A549 (cell line): ENCODE results near the gene OLFM1. TPM values are rescaled to one million over a fixed set of nuclear protein-coding genes. Genes with fewer than 3 reads are reported as not detected.

Source experiments
- ATAC-seq, 2 experiments: fragments of 200-7000 bp in 1 of 2; fragments of >200 bp in 1 of 2; cut with Nextera tagmentation in 1 of 2; cut with Tn5 transposase in 1 of 2; 3 replicates each; pipeline versions ENCODE4 v1.8.0 to v1.9.1; 2018 to 2020; ENCODE audit warnings: mild to moderate bottlenecking in 1 of 2, moderate library complexity in 1 of 2
- CTCF ChIA-PET: fragments of 300-600 bp; sonication (Branson Sonifier 250); formaldehyde crosslinking; extraction: SDS; loops from one replicate; lab custom pipeline; 2021; ENCODE audit warnings: antibody characterized with exemption, inconsistent platforms; lab: Yijun Ruan, JAX
- POLR2A ChIA-PET: fragments of 350-600 bp; formaldehyde crosslinking; extraction: SDS; loops from one replicate; lab custom pipeline; 2021; ENCODE audit warnings: antibody characterized with exemption, inconsistent platforms; lab: Yijun Ruan, JAX
- DNase-seq, 2 experiments: peaks; one replicate each; pipeline versions ENCODE4 v3.0.0 to v3.0.0-alpha.2; 2011 to 2016; ENCODE audit warnings: low read depth in 1 of 2, low spot score in 1 of 2
- FAIRE-seq: peaks from 2 replicates; lab custom pipeline; 2011; peaks lifted over from hg19 to GRCh38; lab: Jason Lieb, UNC
- H3K27ac ChIP-seq, 2 experiments: fragments of >200 bp; sonication (Bioruptor Twin); formaldehyde crosslinking; 3 replicates each; pipeline ENCODE4 v1.5.1; 2016 to 2017
- H3K4me1 ChIP-seq: fragments of >200 bp; sonication (Bioruptor Twin); formaldehyde crosslinking; 3 replicates; pipeline ENCODE4 v1.6.1; 2016
- H3K4me2 ChIP-seq: fragments of >200 bp; sonication (Bioruptor Twin); formaldehyde crosslinking; 3 replicates; pipeline ENCODE4 v1.6.1; 2016
- H3K4me3 ChIP-seq: fragments of >200 bp; sonication (Bioruptor Twin); formaldehyde crosslinking; 3 replicates; pipeline ENCODE4 v1.5.1; 2016
- H3K9me3 ChIP-seq: fragments of >200 bp; sonication (Bioruptor Twin); formaldehyde crosslinking; 3 replicates; pipeline ENCODE4 v1.6.1; 2016
- BHLHE40 ChIP-seq: IDR thresholded peaks from 2 replicates; pipeline ENCODE4 v1.6.1; 2012; ENCODE audit warnings: low read depth, low read length, inconsistent platforms
- CBX8 ChIP-seq: fragments of 200-600 bp; sonication (generic); IDR thresholded peaks from 2 replicates; pipeline ENCODE4 v1.6.1; 2016
- CEBPB ChIP-seq, 2 experiments: fragments of >200 bp in 1 of 2; sonication (Bioruptor Twin) in 1 of 2; formaldehyde crosslinking in 1 of 2; IDR thresholded peaks; 2 replicates each; pipeline ENCODE4 v1.6.1; 2012 to 2016
- CHD4 ChIP-seq: fragments of 200-600 bp; sonication (generic); IDR thresholded peaks from 2 replicates; pipeline ENCODE4 v1.6.1; 2016; ENCODE audit warnings: antibody characterized with exemption, mild to moderate bottlenecking, borderline replicate concordance
- EHF ChIP-seq: fragments of 250-450 bp; sonication (Bioruptor Pico); IDR thresholded peaks from 2 replicates; pipeline ENCODE4 v1.5.0; 2020; ENCODE audit warnings: mild to moderate bottlenecking
- ESRRA ChIP-seq: fragments of 150-350 bp; IDR thresholded peaks from 2 replicates; pipeline ENCODE4 v1.6.1; 2014; ENCODE audit warnings: mild to moderate bottlenecking, low read length, borderline replicate concordance
- FOSB ChIP-seq: fragments of 250-450 bp; sonication (Bioruptor Pico); IDR thresholded peaks from 2 replicates; pipeline ENCODE4 v1.5.0; 2020; ENCODE audit warnings: mild to moderate bottlenecking, moderate library complexity
- FOXS1 ChIP-seq: fragments of 250-450 bp; sonication (Bioruptor Pico); IDR thresholded peaks from 2 replicates; pipeline ENCODE4 v1.5.0; 2020; ENCODE audit warnings: mild to moderate bottlenecking, moderate library complexity
- GATA3 ChIP-seq: IDR thresholded peaks from 2 replicates; pipeline ENCODE4 v1.6.1; 2012; ENCODE audit warnings: borderline replicate concordance
- HOXB5 ChIP-seq: fragments of 250-450 bp; sonication (Bioruptor Pico); IDR thresholded peaks from 2 replicates; pipeline ENCODE4 v1.5.0; 2020; ENCODE audit warnings: mild to moderate bottlenecking, moderate library complexity
- JUNB ChIP-seq: fragments of >200 bp; sonication (Bioruptor Twin); formaldehyde crosslinking; IDR thresholded peaks from 2 replicates; pipeline ENCODE4 v1.6.1; 2016
- KDM1A ChIP-seq: fragments of 200-600 bp; sonication (generic); IDR thresholded peaks from 2 replicates; pipeline ENCODE4 v1.6.1; 2016; ENCODE audit warnings: low read depth, mild to moderate bottlenecking
- KDM5A ChIP-seq: fragments of 200-600 bp; sonication (generic); IDR thresholded peaks from 2 replicates; pipeline ENCODE4 v1.6.1; 2016; ENCODE audit warnings: antibody characterized with exemption, mild to moderate bottlenecking
- MAZ ChIP-seq: fragments of 150-350 bp; IDR thresholded peaks from 2 replicates; pipeline ENCODE4 v1.6.1; 2014; ENCODE audit warnings: antibody characterized with exemption, low read depth, low read length, borderline replicate concordance
- MYC ChIP-seq: IDR thresholded peaks from 2 replicates; pipeline ENCODE4 v1.6.1; 2012; ENCODE audit warnings: mild to moderate bottlenecking, inconsistent platforms, low read length, improper control_type of control experiment, borderline replicate concordance
- NFE2L2 ChIP-seq: fragments of 150-350 bp; conservative IDR thresholded peaks from 2 replicates; pipeline ENCODE4 v1.6.1; 2014; ENCODE audit warnings: low read length
- NR3C1 ChIP-seq: fragments of >200 bp; sonication (Bioruptor Twin); formaldehyde crosslinking; IDR thresholded peaks from 3 replicates; pipeline ENCODE4 v1.6.1; 2017
- PHF8 ChIP-seq: fragments of 200-600 bp; sonication (generic); IDR thresholded peaks from 2 replicates; pipeline ENCODE4 v1.6.1; 2016; ENCODE audit warnings: low read depth, mild to moderate bottlenecking, antibody characterized with exemption, moderate library complexity, borderline replicate concordance
- POLR2A ChIP-seq: IDR thresholded peaks from 2 replicates; pipeline ENCODE4 v1.6.1; 2012; ENCODE audit warnings: mild to moderate bottlenecking, low read length
- POLR2AphosphoS2 ChIP-seq: conservative IDR thresholded peaks from 2 replicates; pipeline ENCODE4 v1.6.1; 2012; ENCODE audit warnings: low read length, improper control_type of control experiment, inconsistent platforms
- RAD21 ChIP-seq, 2 experiments: fragments of >200 bp in 1 of 2; sonication (Bioruptor Twin) in 1 of 2; formaldehyde crosslinking in 1 of 2; IDR thresholded peaks in 1 of 2; conservative IDR thresholded peaks in 1 of 2; 2 replicates in 1 of 2; 3 replicates in 1 of 2; pipeline ENCODE4 v1.6.1; 2012 to 2018; ENCODE audit warnings: inconsistent platforms in 1 of 2
- RFX5 ChIP-seq: fragments of 450-650 bp; IDR thresholded peaks from 2 replicates; pipeline ENCODE4 v1.7.1; 2014; ENCODE audit warnings: antibody characterized with exemption, mild to moderate bottlenecking, moderate library complexity
- SREBF2 ChIP-seq: fragments of 450-650 bp; IDR thresholded peaks from 2 replicates; pipeline ENCODE4 v1.6.1; 2014; ENCODE audit warnings: mild to moderate bottlenecking, moderate library complexity
- ZFP36 ChIP-seq: fragments of 450-650 bp; IDR thresholded peaks from 2 replicates; pipeline ENCODE4 v1.6.1; 2014; ENCODE audit warnings: borderline replicate concordance; ENCODE audit not compliant: partially characterized antibody
- ZNF302 ChIP-seq: fragments of 250-450 bp; sonication (Bioruptor Pico); IDR thresholded peaks from 2 replicates; pipeline ENCODE4 v1.9.0; 2021; ENCODE audit warnings: inconsistent platforms, mild to moderate bottlenecking, moderate library complexity
- ZSCAN20 ChIP-seq: fragments of 250-450 bp; sonication (Bioruptor Pico); IDR thresholded peaks from 2 replicates; pipeline ENCODE4 v1.8.0; 2022; ENCODE audit warnings: mild to moderate bottlenecking, moderate library complexity
- WGBS: methylation state at CpG from one replicate; pipeline ENCODE4 v1.1.6; 2017; ENCODE audit errors: missing lambda C conversion rate; 5-methylcytosine and 5-hydroxymethylcytosine counted together
- polyA plus RNA-seq, 4 experiments: library from polyadenylated mRNA; depleted of rRNA in 3 of 4; stranded (reverse); fragments of >200 nt; fragmentation: RNase III in 1 of 4; extraction: RNeasy Plus Mini Kit Qiagen cat#74134 plus additional on column Dnase treatment in 1 of 4; gene quantifications; 2 replicates in 3 of 4; 3 replicates in 1 of 4; pipeline ENCODE4 v1.2.3, GENCODE V29; 2011 to 2017
- TF ChIP-seq, protein P1 (sequence below): IDR thresholded peaks from 2 replicates; pipeline ENCODE4 v1.6.1; 2012
- TF ChIP-seq, protein P2 (sequence below): fragments of >200 bp; sonication (Bioruptor Twin); formaldehyde crosslinking; IDR thresholded peaks from 2 replicates; pipeline ENCODE4 v1.6.1; 2016
- TF ChIP-seq, protein P3 (sequence below): fragments of >200 bp; sonication (Bioruptor Twin); formaldehyde crosslinking; IDR thresholded peaks from 3 replicates; pipeline ENCODE4 v1.5.1; 2016
- TF ChIP-seq, protein P4 (sequence below): fragments of 450-650 bp; IDR thresholded peaks from 2 replicates; pipeline ENCODE4 v1.6.1; 2014; ENCODE audit warnings: antibody characterized with exemption

OLFM1 gene
- polyA plus RNA-seq, 2 of the 4 experiments (the other 2 are of a cell fraction), result 2.7 to 10.5 TPM

DNA sequence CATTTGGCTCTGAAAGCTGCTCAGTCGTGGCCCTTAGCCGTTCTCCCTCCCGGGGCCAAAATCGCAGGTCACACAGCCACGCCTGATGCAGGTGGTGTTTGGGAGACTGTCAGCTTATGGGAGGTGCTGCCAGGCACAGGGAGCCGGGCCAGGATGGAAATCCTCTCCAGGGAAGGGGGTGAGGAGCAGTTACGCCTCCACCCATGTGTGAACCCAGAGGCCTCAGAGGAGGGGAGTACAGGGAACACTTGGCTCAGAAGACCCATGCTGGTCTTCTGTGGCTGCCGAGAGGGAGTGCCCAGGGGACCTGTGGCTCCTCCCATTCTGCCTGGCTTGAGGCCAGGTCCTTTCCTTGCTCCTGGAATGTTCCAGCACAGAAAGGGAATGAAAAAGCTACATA lies 3.6 kb upstream of the OLFM1 start:
- no peak for DNase-seq
- H3K4me2 ChIP-seq, result no peak overlapping the region
- ChIA-PET POLR2A (no interaction called here), CTCF (interaction anchor here (0.9 to 18.8 kb wide), 7 partner anchors 168 to 634 kb away, joined by 3 to 414 read pairs (median 4); no protein-coding TSS in a partner anchor)
- ATAC-seq, result no peak
- TF ChIP-seq KDM5A (no peak), ZFP36 (no peak), FOXS1 (no peak), ZSCAN20 (no peak), FOSB (CRISPR knock-in tag) (no peak), PHF8 (no peak), SREBF2 (no peak), CEBPB (IDR thresholded peaks at IDR 0.05) (no peak), RFX5 (no peak), MAZ (no peak), ESRRA (no peak), POLR2A (no peak), JUNB (no peak), GATA3 (no peak)
- TF ChIP-seq, protein P1, sequence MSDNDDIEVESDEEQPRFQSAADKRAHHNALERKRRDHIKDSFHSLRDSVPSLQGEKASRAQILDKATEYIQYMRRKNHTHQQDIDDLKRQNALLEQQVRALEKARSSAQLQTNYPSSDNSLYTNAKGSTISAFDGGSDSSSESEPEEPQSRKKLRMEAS, result no peak
- TF ChIP-seq, protein P2, sequence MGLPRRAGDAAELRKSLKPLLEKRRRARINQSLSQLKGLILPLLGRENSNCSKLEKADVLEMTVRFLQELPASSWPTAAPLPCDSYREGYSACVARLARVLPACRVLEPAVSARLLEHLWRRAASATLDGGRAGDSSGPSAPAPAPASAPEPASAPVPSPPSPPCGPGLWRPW, result no peak
- FAIRE-seq, result no peak
- H3K27ac ChIP-seq, result no peak overlapping the region
- peaks cover 5% of the 10 kb centered on the region; the same call in 2 of the 3 replicates for H3K4me1 ChIP-seq
- no peaks in the 10 kb centered on the region for H3K9me3 ChIP-seq
- H3K4me3 ChIP-seq, result no peak overlapping the region
- 16% methylated on average over 5 of the region's 8 CpGs for WGBS

DNA sequence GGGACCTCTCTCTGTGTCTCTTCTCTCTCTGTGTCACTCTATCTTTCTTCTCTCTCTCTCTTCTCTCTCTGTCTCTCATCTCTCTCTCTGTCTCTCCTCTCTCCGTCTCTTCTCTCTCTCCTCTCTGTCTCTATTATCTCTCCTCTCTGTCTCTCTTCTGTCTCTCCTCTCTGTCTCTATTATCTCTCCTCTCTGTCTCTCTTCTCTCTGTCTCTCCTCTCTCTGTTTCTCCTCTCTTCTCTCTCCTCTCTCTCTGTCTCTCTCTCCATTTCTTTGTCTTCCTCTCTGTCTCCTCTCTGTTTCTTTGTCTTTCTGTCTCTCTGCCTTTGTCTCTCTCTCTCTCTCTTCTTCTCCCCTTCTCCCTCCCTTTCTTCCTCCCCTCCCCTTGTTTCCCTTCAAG lies 3.2 kb upstream of the OLFM1 start:
- no peak overlapping the region for H3K4me3 ChIP-seq
- no peaks in the 10 kb centered on the region for H3K9me3 ChIP-seq
- POLR2A ChIA-PET, result no interaction called here
- CTCF ChIA-PET, result interaction anchor here (0.9 to 18.8 kb wide), 6 partner anchors 73 to 635 kb away, joined by 3 to 414 read pairs (median 22); no protein-coding TSS in a partner anchor
- H3K4me2 ChIP-seq, result no peak overlapping the region
- TF ChIP-seq FOXS1 (no peak), NFE2L2 (no peak), KDM1A (no peak), MYC (no peak), EHF (CRISPR knock-in tag) (no peak), GATA3 (no peak), CBX8 (no peak), SREBF2 (no peak), RFX5 (no peak), RAD21 (conservative IDR thresholded peaks at IDR 0.05 in 1 of 2, IDR thresholded peaks at IDR 0.05 in 1 of 2) (no peak), NR3C1 (no peak), POLR2AphosphoS2 (no peak), HOXB5 (CRISPR knock-in tag) (no peak), ZNF302 (CRISPR knock-in tag) (no peak), CHD4 (no peak), POLR2A (no peak), BHLHE40 (no peak)
- TF ChIP-seq, protein P2, result no peak
- TF ChIP-seq, protein P3, sequence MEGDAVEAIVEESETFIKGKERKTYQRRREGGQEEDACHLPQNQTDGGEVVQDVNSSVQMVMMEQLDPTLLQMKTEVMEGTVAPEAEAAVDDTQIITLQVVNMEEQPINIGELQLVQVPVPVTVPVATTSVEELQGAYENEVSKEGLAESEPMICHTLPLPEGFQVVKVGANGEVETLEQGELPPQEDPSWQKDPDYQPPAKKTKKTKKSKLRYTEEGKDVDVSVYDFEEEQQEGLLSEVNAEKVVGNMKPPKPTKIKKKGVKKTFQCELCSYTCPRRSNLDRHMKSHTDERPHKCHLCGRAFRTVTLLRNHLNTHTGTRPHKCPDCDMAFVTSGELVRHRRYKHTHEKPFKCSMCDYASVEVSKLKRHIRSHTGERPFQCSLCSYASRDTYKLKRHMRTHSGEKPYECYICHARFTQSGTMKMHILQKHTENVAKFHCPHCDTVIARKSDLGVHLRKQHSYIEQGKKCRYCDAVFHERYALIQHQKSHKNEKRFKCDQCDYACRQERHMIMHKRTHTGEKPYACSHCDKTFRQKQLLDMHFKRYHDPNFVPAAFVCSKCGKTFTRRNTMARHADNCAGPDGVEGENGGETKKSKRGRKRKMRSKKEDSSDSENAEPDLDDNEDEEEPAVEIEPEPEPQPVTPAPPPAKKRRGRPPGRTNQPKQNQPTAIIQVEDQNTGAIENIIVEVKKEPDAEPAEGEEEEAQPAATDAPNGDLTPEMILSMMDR, result no peak
- TF ChIP-seq, protein P4, sequence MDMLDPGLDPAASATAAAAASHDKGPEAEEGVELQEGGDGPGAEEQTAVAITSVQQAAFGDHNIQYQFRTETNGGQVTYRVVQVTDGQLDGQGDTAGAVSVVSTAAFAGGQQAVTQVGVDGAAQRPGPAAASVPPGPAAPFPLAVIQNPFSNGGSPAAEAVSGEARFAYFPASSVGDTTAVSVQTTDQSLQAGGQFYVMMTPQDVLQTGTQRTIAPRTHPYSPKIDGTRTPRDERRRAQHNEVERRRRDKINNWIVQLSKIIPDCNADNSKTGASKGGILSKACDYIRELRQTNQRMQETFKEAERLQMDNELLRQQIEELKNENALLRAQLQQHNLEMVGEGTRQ, result no peak
- no peak for DNase-seq
- no peak overlapping the region for H3K27ac ChIP-seq
- WGBS, result 11% methylated on average over 1 of the region's 1 CpG
- H3K4me1 ChIP-seq, result peaks cover 5% of the 10 kb centered on the region; the same call in 2 of the 3 replicates
- no peak for FAIRE-seq
- no peak for ATAC-seq
